ENCODE results near the gene SUSD2.
A peak's percentile ranks its signal among the peaks of the same experiment; 100 is the strongest.

SUSD2 gene

DNA sequence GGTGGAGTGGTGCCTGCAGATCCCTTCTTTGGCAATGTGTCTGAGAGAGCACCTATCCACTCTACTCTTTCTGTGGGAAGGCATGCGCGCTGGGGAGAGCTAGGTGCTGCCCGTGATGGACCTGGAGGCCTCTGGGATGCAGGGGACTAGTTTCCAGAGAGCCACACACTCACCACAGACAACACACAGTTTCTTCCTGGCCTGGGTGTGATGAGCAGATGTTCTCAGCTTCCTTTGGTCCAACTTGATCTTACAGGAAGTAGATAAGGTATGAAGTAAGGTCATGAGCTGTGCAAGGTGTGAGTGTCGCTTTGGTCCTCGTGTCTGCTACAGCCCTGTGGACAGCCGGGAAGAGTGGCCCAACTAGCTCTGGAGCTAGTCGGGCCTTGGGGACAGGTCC is 27.3 kb upstream of the SUSD2 start:
- DNase-seq (ENCODE audit: low spot score) = no peak

DNA sequence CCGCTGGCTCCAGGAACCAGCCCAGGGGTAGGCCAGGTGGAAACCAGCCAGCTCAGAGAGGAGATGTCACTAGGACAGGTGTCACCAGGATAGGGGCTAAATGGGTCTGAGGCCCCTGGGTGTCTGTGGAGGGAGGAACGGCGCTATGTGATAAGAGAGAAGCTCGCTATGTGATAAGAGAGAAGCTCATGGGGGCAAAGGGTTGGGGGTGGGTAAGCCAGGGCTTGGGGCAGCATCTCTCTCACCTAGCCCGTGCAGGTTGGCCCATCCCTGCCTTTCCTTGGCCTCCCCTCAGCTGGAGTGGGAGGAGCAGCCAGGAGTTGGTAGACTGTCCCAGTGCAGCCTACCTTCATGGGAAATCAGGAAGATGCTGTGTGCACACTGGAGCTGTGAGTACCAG is 26.5 kb upstream of the SUSD2 start:
- no peak for DNase-seq (ENCODE audit: low spot score)

- DNase-seq (ENCODE audit: low spot score) = peak; percentile 71
Measured at GRCh38 chr22:24155627-24156140, 25.6 kb upstream of the SUSD2 start.

DNA sequence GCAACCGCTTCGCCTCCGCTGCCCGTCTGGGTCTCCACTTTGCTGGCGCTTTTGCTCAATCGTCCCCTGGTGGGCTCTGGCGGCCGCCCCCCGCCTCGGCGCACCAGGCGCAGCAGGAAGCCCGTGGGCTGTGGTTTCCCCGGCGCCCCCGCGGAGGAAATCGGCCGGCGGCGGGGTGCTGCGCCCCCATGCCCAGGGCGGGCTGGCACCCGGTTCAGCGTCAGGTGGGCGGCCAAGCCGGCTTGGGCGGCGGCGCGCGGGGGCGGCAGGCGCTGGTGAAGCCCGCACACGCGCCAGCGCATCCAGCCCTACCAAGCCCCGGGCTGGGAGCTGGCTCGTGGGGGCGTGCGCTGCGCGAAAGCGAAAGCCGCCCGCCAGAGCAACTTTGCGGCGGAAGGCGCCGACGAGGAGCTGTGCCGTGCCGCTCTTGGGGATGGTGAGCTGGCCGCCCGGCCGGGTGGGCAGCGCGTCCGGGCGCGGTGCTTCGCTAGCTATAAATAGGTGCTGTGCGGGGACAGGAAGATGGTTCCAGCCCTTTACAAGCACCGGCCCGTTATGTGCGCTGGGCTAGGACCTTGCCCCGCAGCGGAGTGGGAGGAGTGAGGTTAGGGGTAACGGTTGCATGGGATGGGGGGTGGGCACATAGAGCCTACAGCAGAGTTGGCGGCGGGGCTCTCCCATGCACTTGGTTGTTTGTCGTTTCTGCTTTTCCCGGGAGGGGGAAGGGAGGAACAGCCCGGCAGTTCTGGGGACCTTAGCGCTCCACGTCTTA is 25.0 kb upstream of the SUSD2 start:
- DNase-seq (ENCODE audit: low spot score) = peak; percentile 35

- peak; percentile 96 for DNase-seq (ENCODE audit: low spot score)
Measured at GRCh38 chr22:24156913-24157821, 24.1 kb upstream of the SUSD2 start.

DNA sequence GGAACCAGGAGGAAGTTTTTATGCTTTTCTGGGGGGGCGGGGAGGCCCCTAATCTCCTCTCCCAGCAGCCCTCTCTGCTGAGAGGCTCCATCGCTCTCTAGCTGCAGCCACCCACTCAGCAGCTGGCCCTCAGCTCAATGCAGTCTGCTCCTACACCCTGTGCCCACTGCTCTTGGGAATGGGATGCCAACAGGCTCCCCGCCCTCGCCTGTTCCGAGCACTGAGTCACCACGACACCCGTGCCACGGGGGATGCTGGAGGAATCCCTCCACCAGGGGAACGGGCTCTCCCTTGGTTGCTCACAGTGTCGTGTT is 23.5 kb upstream of the SUSD2 start:
- DNase-seq (ENCODE audit: low spot score) = no peak

GRCh38 chr22:24159650-24160049 is 21.6 kb upstream of the SUSD2 start:
- no peak for DNase-seq (ENCODE audit: low spot score)

GRCh38 chr22:24160546-24160945 is 20.7 kb upstream of the SUSD2 start:
- DNase-seq (ENCODE audit: low spot score) = no peak

GRCh38 chr22:24161485-24161884 is 19.8 kb upstream of the SUSD2 start:
- DNase-seq (ENCODE audit: low spot score) = no peak

GRCh38 chr22:24161909-24162308 is 19.4 kb upstream of the SUSD2 start:
- DNase-seq (ENCODE audit: low spot score) = no peak

GRCh38 chr22:24162436-24162835 is 18.9 kb upstream of the SUSD2 start:
- no peak for DNase-seq (ENCODE audit: low spot score)

DNA sequence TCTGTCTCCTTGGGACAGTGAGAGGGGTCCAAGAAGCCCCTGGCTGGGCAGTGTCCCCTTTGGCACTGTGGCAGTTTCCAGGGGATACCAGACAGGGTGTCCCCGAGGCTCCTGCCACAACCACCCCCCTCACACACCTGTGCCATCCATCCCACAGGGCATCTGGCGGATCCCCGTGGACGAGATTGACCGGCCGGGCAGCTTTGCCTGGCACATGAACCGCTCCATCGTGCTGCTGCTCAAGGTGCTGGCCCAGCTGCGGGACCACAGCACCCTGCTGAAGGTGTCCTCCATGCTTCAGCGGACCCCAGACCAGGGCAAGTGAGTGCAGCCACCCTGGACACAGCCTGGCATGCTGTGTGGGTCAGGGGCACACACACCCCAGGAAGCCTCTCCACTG is 17.0 kb upstream of the SUSD2 start:
- DNase-seq (ENCODE audit: low spot score) = no peak

DNA sequence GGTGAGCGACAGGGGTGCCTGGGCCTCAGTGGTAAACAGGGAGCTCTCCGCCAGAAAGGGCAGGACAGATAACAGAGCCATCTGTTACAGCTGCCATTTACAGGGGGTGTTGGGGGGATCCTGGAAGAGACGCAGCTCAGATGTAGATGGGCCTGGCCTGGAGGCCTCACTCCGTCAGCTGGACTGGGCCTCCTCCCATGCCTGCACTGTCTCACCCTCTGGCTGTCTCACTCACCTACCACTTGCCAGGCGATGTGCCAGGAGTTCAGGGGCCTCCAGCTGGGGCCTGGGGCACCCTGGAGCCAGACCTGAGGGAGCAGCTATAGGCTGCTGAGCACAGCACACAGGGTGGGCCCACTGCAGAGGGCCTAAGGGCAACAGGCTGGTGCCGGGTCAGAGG is 16.3 kb upstream of the SUSD2 start:
- no peak for DNase-seq (ENCODE audit: low spot score)

DNA sequence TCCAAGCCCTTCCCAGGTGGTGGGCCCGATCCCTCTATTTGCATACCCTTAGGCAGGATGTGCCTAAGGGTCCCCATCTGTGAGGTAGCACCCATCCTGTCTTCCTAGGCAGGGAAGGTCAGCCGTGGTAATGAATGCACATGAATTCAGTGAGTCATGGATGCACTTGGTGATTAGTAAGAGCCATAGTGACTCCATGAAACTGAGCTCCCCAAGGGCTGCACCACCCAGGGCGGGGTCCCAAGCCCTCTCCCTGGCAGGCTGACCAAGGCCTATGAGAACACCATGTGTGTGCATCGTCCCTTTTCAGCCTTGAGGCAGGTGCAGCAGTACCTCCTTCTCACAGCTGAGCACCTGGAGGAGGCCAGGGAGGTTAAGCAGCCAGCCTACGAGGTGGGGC is 15.6 kb upstream of the SUSD2 start:
- DNase-seq (ENCODE audit: low spot score) = no peak

- no peak for DNase-seq (ENCODE audit: low spot score)
Measured at GRCh38 chr22:24166811-24167210, 14.5 kb upstream of the SUSD2 start.

DNA sequence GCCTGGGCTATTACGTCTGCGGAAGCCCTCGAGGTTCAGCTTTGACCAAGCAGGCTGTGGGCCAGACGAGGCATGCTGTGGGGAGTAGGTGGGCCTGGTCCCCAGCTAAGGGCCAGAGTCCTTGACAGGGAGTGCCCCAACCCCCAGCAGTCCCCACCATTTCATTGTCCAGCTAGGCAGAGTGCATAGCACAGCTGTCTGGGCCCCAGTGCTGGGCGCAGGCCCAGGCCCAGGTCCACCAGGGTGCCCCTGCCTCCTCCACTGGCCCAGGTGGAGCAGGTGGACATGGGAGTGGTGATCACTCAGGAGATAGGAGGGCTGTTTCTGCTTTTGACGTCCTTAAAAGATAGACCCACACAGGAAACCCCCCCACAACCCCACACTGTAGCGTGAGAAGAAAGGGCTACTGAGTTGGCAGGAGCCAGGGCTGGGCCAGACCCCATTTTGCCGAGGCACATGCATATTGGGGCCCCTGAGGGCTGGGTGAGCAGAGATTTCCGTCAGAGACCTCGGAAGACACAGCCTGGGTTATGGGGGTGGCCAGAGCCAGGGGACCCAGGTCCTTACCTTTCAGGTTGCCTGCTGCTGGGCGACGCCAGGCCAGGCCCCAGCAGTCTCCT is 11.7 kb upstream of the SUSD2 start:
- no peak for DNase-seq (ENCODE audit: low spot score)

DNA sequence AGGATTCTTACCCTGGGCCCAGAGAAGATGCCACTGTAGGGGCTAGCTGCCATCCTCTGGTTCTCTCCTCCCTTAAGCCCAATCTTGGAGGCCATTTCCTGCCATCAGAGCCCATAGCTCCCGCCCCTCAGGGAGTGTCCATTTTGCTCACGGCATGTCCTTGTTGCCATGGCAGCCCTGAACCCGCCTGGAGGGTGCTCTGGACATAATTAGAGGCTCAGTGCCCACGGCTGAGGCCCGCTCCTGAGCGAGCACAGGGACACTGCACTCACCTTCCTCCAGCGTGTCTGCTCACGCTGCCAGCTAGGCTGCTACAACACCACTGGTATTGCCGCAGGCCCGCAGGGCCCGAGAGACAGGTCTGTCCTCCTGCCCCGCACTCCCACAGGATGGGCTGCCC is 11.1 kb upstream of the SUSD2 start:
- no peak for DNase-seq (ENCODE audit: low spot score)

GRCh38 chr22:24170632-24171031 is 10.7 kb upstream of the SUSD2 start:
- no peak for DNase-seq (ENCODE audit: low spot score)

DNA sequence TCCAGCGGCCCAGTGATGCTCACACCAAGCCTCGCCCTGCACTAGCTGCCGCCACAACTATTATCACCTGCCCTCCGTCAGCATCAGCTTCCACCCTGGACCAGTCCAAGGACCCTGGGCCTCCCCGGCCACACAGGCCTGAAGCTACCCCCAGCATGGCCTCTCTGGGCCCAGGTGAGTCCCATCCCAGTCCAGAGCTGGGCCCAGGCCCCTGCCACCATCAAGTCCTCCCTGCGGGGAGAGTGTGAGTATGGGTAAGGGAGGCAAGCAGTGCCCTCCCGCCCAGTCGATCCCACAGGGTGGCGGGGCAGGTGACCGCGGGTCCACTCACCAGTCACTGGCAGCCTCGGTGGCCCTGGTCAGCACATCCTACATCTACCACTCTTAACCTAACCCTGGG is 9.5 kb upstream of the SUSD2 start:
- no peak for DNase-seq (ENCODE audit: low spot score)

GRCh38 chr22:24175160-24175808 is 6.0 kb upstream of the SUSD2 start:
- peak; percentile 94 for DNase-seq (ENCODE audit: low spot score)

DNA sequence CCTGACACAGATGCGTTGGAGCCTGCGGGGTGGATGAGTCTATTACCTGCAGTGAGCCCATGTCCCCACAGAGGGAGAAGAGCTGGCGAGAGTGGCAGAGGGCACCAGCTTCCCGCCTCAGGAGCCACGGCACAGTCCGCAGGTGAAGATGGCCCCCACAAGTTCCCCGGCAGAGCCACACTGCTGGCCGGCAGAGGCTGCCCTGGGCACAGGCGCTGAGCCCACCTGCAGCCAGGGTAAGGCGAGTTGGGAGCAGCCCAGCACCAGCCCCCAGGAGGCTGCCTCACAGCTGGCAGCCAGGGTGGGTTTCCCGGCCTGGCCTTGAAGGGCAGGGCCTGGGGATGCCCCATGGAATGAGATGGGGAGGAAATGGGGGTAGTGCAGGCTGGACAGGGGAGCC is 5.2 kb upstream of the SUSD2 start:
- no peak for DNase-seq (ENCODE audit: low spot score)

- no peak for DNase-seq (ENCODE audit: low spot score)
Measured at GRCh38 chr22:24176630-24177029, 4.7 kb upstream of the SUSD2 start.

All from HuH-7.5 (cell line).